H54 (cell line): ENCODE measurements around the gene AGTRAP.

Experiments used
- DNase-seq: peaks from one replicate; pipeline ENCODE4 v3.0.0; 2011; ENCODE audit warnings: low spot score, mixed read lengths; ENCODE audit not compliant: insufficient read length
- FAIRE-seq: peaks from 3 replicates; lab custom pipeline; 2011; peaks lifted over from hg19 to GRCh38; lab: Jason Lieb, UNC
- POLR2A ChIP-seq: IDR thresholded peaks from 2 replicates; pipeline ENCODE4 v1.6.1; 2011; ENCODE audit warnings: low read depth, mild to moderate bottlenecking, low read length

AGTRAP gene, protein sequence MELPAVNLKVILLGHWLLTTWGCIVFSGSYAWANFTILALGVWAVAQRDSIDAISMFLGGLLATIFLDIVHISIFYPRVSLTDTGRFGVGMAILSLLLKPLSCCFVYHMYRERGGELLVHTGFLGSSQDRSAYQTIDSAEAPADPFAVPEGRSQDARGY

DNA sequence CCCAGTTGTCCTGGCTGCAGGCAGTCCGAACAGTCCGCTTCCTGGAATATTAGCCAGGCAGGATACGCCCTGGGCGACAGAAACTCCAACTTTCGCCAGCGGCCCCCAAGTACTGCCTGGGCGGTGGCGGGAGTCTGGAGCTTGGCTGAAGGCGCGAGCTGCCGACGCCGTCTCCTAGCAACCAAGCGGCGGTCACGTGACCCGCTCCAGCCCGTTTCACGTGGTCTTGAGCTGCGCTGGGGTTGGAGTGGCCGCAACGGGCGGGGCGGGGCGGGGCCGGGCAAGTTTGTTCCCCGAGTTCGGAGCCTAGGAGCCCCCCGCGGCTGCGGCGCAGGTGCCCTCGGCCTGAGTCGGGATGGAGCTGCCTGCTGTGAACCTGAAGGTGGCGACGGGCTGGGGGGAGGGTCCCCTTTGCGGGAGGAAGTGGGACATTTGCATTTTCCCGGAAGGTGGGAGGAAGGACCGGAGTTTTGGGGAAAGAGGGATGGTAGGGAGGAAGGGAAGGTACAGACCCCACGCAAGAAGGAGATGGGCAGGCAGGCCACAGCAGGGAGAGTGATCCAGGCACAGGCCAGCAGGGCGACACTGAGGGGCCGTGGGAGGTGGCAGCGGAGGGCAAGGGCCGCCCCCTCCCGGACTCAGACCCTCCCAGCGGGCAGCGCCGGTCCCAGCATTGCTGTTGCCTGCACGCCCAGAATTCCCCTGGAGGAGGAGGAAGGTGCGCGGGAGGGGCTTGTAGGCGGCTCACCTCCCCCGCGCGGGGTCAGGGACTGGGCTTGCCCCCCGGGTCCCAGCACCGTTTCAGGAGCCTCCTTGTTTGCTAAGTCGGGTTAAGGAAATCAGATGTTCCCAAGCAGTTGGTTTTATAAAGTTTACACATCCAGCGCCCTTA, at the start of gene AGTRAP:
Gene AGTRAP (plus strand): TSS at position 283 of the 892 bp plus-strand sequence. CDS start 73 bp downstream, at position 356.
- peak; percentile 21; the same call in 1 of the 2 replicates for TF ChIP-seq POLR2A
- FAIRE-seq (no peak), DNase-seq (peak; percentile 72)

DNA sequence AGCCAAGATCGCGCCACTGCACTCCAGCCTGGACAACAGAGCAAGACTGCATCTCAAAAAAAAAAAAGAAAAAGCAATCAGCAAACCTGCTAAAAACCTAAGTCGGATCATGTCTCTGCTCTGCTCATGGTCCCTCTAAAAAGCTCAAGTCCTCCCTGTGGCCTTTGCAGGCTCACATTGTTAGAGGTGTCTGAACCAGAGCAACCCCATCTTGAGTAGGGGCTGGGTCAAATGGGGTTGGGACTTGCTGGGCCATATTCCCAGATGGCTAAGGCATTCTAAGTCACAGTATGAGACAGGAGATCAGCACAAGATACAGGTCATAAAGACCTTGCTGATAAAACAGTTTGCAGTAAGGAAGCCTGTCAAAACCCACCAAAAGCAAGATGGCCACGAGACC, 47.4 kb upstream of the AGTRAP start:
- TF ChIP-seq POLR2A = no peak
- FAIRE-seq (no peak), DNase-seq (no peak)

DNA sequence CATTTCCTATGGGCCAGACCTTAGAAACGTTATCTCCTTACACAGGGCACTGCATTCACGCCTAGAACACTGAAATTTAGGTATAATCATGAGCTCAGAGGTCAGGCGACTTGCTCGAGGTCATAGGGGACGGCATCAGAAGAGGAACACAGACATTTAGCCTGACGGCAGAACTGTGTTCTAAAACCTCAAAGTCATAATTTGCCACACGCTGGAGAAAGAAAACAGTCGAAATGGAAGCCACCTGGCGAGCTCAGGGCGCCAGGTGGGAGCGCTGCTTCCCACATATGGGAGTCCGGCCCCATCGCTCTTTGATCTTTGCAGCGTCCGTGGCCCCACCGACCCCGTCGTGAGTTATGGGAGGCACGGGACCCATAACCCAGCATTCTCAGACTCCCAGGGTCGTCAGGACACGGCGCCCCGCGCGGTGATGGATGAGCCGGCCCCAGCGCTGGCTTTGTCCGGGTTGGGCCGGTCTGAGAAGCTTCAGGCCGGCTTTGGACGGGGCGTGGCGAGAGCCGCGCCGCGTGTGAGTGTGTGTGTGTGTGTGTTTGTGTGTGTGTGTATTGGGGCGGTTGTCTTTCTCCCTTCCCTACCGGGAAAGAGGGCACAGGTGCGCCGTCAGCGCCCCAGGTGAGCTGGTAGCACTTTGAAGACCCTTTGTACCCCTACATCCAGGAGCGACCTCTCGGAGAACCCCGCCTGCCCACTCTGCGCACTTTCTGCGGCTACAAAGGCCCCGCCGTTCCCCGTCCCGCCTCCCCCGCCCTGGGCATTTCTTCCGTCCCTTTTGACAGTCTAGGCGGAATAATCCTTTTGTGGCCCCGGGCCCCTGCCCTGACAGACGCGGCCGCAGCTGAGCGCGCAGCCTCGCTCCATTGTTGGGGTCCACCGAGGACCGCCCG, 45.3 kb upstream of the AGTRAP start:
- FAIRE-seq (no peak), DNase-seq (no peak)
- no peak for TF ChIP-seq POLR2A

DNA sequence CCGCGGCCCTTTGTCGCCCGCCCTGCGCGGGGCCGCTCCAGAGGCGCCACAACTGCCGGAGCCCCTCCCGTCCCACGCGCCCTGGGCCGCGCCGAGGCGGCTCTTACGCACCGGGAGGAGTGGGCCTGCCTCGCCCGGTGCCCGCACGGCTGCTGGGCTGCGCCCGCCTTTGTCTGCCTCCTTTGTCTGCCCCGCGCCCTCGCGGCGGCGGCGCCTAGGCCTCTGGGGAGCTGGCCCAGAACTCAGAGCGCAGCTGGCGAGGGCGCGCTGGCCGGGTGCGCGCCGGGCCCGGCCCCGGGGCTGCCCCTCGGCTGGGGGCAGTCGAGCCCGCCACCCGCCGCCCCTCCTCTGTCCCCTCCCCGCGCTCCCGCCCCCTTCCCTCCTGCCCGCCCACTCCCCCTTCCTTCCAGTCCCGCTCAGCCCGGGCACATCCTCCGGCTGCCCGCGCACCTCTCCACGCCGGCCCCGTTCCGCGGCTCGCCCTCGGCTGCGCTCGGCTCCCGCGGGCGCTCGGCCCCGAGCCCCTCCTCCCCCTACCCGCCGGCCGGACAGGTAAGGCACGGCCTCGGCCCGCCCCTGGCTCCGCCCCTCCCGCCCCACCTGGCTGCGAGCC, 44.5 kb upstream of the AGTRAP start, which contains the start of gene DRAXIN:
Gene DRAXIN (plus strand): TSS at position 409 of the 613 bp plus-strand sequence. CDS start 14,549 bp downstream, outside the sequence.
- DNase-seq (no peak), FAIRE-seq (no peak)
- no peak for TF ChIP-seq POLR2A

DNA sequence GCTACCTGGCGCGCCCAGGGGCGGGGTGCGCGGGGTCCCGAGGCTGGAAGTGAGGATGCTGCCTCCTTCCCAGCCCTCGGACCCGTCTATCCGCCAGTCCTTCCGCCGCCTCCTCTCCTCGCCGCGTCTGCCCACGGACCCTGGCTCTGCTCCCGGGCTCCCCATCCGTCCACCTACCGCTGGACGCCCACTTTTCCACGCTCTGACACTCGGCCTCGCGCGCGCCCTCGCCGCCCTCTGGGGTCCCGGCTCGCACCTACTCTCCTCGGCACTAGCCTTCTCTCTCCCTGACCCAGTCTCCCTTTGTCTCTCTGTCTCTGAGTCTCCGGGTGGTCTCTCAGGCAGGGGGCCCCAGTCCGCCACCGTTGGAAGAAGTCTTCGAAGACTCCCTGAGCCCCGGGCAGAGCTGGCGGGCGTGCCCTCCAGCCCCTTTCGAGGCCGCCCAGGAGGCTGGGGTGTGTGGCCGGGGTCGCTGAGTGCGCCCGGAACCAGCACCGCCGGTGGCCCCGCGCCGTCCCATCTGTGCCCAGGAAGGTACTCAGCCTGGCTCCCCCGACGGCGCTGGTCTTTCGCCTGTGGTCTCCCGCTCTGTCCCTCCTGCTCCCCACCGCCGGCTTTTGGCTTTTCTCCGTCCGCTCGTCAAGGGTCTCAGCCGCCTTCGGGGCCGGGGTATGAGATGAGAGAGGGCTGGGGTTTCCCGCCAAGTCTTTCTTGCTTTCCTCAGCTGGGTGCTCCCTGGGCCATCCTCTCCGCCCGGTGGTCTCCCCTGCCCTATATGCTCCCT, 43.8 kb upstream of the AGTRAP start:
- no peak for TF ChIP-seq POLR2A
- DNase-seq (no peak), FAIRE-seq (no peak)

DNA sequence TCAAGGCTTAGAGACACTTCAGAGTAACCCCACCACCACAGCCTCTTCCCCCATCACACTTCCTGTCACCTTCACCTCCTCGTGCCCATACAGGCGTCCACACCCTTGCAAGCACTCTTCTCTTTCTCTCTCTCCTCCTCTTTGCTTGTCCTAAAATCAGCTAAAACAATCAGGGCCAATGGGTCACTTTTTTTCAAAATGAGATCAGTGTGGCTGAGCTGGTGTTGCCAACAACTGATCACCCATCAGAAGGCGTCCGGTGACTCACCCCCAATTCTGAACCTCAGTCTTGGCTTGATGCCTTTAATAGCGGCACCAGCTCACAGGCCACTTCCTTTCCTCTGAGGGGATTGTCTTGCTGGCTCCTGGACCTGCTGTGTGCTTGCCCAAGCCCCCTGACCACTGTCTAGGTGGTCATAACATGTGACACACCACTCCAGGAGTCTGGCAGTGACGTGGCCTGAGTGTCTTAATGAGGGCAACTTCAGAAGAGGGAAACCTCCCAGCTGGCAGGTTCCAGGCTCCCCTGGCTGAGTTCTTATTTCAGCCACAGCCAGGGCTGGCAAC, 42.8 kb upstream of the AGTRAP start:
- DNase-seq (peak; percentile 90), FAIRE-seq (peak; percentile 91)
- TF ChIP-seq POLR2A = no peak

DNA sequence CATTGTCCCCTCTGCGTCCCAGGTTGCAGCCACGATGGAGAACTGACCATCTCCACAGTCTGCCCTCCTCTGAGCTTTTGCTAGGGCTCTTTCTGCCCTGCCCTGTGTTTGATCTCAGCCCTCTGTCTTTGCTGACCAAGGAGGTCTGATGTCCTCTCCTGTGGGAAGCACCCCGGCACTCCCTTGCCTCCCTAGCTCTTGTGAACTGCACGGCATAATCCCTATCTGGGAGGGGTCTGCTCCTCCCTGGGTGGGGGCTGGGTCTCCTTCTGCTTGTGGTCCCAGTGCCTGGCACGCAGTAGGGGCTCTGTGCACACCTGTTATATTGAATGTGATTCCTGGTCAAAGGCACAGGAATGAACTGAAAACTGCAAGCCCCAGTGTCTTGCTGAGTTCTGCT, 42.0 kb upstream of the AGTRAP start:
- DNase-seq = no peak
- FAIRE-seq = no peak
- no peak for TF ChIP-seq POLR2A

DNA sequence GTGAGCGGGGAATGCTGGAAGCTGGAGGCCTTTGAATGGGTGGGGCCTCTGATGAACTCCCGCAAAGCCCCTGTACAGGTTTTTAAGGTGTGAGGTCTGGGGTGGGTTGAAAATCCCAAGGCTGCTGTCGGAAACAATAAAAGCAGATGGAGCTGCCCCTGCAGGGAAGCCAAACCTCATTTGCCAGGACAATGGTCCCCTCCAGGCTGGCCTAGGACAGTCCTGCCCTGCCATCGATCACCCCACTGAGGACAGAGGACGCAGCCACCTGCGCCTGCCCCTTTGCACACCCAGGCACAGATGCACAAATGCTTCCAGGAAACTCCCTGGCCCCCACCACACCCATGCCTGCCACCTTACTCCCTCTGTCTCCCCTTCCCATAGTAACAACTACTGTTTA, 40.1 kb upstream of the AGTRAP start:
- DNase-seq = no peak
- no peak for FAIRE-seq

DNA sequence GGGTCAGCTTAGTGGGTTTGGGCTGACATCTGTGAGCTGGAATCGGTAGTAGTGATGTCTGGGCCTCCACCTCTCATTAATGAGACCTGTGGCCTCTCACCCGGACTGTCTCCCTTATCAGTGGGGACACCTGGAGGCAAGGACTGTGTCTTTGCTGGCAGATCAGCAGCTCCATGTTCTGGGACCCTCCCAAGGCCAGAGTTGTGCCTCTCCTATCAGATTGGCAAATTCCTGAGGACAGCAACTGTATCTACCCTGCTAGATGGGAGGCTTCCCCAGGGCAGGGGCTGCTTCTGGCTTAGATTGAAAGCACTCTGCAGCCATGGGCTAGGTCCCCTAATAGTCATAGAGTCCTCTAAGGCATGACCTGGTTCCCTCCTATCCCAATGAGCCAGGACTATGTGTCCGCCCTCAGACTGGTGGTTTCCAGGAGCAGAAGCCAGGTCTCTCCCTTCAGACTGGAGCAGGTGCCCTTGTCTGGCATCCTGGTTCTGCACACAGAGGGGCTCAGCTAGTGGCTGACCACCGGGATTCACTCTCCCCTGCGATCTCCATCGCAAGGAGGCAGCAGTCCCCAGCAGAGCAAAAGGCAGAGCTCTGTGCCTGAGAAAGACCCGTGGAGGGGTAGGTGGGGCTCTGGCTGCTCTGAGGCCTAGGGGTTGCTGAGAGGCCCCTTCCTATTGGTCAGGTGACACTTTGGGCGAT, 38.6 kb upstream of the AGTRAP start:
- DNase-seq = no peak
- TF ChIP-seq POLR2A = no peak
- FAIRE-seq = no peak

More for the DNA sequence above, 40.1 kb upstream of the AGTRAP start:
- TF ChIP-seq POLR2A = no peak

DNA sequence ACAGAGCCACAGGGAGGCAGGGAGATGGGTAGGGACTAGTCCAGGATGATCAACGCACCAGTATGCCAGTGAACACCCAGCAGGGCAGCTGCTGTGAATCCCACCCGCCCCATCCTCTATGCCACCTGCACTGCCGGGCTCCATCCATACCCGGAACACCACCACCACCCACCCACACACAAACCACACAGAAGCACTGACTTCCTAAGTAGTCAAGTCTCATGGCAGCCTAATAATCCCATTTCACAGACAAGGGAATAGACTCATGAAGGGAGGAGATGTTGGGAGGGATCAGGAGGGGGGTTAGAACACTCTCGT, 38.1 kb upstream of the AGTRAP start:
- DNase-seq (no peak), FAIRE-seq (no peak)
- no peak for TF ChIP-seq POLR2A

DNA sequence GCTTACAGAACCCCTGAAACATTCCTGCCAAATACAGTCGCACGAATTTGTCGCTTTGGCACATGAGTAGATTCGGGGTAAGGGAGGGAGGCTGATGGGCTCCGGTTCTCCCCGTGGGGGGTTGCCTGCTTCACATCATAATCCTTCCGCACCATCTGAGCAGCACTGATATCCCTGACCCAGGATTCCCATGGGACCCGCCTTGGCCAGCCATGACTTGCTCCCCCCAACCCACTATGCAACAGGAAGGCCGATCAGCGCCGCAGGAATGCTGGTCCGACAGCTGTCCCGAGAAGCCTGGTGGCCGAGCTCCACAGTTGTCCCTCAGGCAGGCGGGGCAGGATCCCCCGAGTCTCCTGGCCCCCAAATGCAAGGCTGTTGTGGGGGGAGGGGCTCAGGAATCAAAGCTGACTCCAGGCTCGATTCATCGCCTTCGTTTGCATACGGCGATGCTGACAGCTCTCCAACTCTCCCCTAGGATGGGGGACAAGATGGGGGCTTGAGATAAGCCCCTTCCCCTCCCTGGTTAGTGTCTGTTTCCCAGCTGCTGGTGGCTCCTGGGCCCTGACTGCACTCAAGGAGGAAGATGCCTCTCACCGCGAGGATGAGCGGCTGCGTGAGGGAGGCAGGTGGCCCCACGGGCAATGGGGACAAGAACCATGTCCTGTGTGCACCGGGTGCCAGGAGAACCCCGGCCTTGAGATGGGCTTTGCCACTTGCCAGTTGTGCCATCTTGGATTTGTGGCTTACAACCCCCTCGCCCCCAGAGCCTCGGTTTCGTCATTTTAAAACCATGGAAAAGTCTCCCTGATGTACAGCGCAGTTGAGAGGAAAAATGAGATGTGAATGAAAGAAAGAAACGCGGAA, 35.1 kb upstream of the AGTRAP start:
- FAIRE-seq (no peak), DNase-seq (no peak)
- no peak for TF ChIP-seq POLR2A
